OCI-LY7 (cell line): ENCODE data around the gene BDKRB2. TPM values are rescaled to one million over a fixed set of nuclear protein-coding genes. Genes with fewer than 3 reads are reported as not detected.

ENCODE experiments used
- BruUV-seq: library from RNA; stranded (reverse); fragments of 400-500 nt; replicated peaks from 2 replicates; lab custom pipeline; 2021; lab: Mats Ljungman, UMichigan
- CTCF ChIA-PET: fragments of 300-600 bp; sonication (Branson Sonifier 250); formaldehyde crosslinking; loops from one replicate; lab custom pipeline; 2022; ENCODE audit warnings: antibody characterized with exemption; ENCODE audit not compliant: unreplicated experiment; lab: Charles Lee
- POLR2A ChIA-PET: fragments of 300-600 bp; sonication (Branson Sonifier 250); formaldehyde crosslinking; loops from one replicate; lab custom pipeline; 2022; ENCODE audit warnings: antibody characterized with exemption; lab: Charles Lee
- DNase-seq: peaks from one replicate; pipeline ENCODE4 v3.0.0-alpha.2; 2015; ENCODE audit warnings: low spot score
- H2AFZ ChIP-seq: fragments of 200-600 bp; sonication (generic), shearing (Covaris generic); 2 replicates; pipeline ENCODE4 v1.6.1; 2014; ENCODE audit warnings: mild to moderate bottlenecking, antibody characterized with exemption, low read length, moderate library complexity
- H3K27ac ChIP-seq: fragments of 200-600 bp; sonication (generic); 2 replicates; pipeline ENCODE4 v1.5.1; 2014; ENCODE audit warnings: mixed run types, low read depth, mild to moderate bottlenecking, moderate library complexity, low read length, inconsistent platforms; ENCODE audit not compliant: poor library complexity, severe bottlenecking
- H3K36me3 ChIP-seq: fragments of 200-600 bp; sonication (generic); 2 replicates; pipeline ENCODE4 v1.6.1; 2014; ENCODE audit warnings: mild to moderate bottlenecking, antibody characterized with exemption, low read length, moderate library complexity, mixed read lengths; ENCODE audit not compliant: insufficient read depth
- H3K4me1 ChIP-seq: fragments of 200-600 bp; sonication (generic); 2 replicates; pipeline ENCODE4 v1.5.1; 2014; ENCODE audit warnings: mild to moderate bottlenecking, low read length; ENCODE audit not compliant: insufficient read depth, poor library complexity, severe bottlenecking
- H3K4me2 ChIP-seq: fragments of 200-600 bp; sonication (generic); 2 replicates; pipeline ENCODE4 v1.6.1; 2014; ENCODE audit warnings: mild to moderate bottlenecking, low read length
- H3K4me3 ChIP-seq: fragments of 200-600 bp; sonication (generic); 2 replicates; pipeline ENCODE4 v1.5.1; 2014; ENCODE audit warnings: mild to moderate bottlenecking, low read depth, low read length; ENCODE audit not compliant: poor library complexity, severe bottlenecking
- H3K79me2 ChIP-seq: fragments of 200-600 bp; sonication (generic); 2 replicates; pipeline ENCODE4 v1.6.1; 2016; ENCODE audit warnings: low read depth, mild to moderate bottlenecking, low read length, moderate library complexity, mixed read lengths; ENCODE audit not compliant: insufficient read depth
- H3K9me2 ChIP-seq: fragments of 200-600 bp; sonication (generic); 2 replicates; pipeline ENCODE4 v1.6.1; 2016; ENCODE audit warnings: mild to moderate bottlenecking, low read length, mixed read lengths; ENCODE audit not compliant: insufficient read depth
- H3K9me3 ChIP-seq: fragments of 200-600 bp; sonication (generic); 2 replicates; pipeline ENCODE4 v1.6.1; 2014; ENCODE audit warnings: mild to moderate bottlenecking, mixed run types, low read length, mixed read lengths
- H4K20me1 ChIP-seq: fragments of 200-600 bp; sonication (generic); 2 replicates; pipeline ENCODE4 v1.6.1; 2014; ENCODE audit warnings: mild to moderate bottlenecking, antibody characterized with exemption, low read length, moderate library complexity, mixed read lengths; ENCODE audit not compliant: insufficient read depth
- EZH2phosphoT487 ChIP-seq: fragments of 200-600 bp; sonication (generic); IDR thresholded peaks from 2 replicates; pipeline ENCODE4 v1.6.1; 2018; ENCODE audit warnings: low read depth, borderline replicate concordance, mild to moderate bottlenecking, mixed run types, antibody characterized with exemption, low read length, moderate library complexity, mixed read lengths
- intact Hi-C: fragments of 100-400 bp; cut with micrococcal nuclease; formaldehyde crosslinking; loops from one replicate; pipeline ENCODE4 v1.10.0; 2022; ENCODE audit not compliant: unreplicated experiment
- total RNA-seq, 2 experiments: library from RNA; depleted of rRNA in 1 of 2; stranded (reverse); fragments of >200 nt in 1 of 2; shearing (Covaris generic) in 1 of 2; gene quantifications; 2 replicates each; pipeline ENCODE4 v1.2.3, GENCODE V29; 2014 to 2022
- TF ChIP-seq, protein P1 (sequence below): fragments of 200-600 bp; sonication (generic); conservative IDR thresholded peaks from 2 replicates; pipeline ENCODE4 v1.5.1; 2014; ENCODE audit warnings: mild to moderate bottlenecking, antibody characterized with exemption, low read length, moderate library complexity, mixed read lengths

The BDKRB2 gene
- total RNA-seq, 2 experiments from 2014 or later, result 0.17 TPM; not detected in 1

DNA sequence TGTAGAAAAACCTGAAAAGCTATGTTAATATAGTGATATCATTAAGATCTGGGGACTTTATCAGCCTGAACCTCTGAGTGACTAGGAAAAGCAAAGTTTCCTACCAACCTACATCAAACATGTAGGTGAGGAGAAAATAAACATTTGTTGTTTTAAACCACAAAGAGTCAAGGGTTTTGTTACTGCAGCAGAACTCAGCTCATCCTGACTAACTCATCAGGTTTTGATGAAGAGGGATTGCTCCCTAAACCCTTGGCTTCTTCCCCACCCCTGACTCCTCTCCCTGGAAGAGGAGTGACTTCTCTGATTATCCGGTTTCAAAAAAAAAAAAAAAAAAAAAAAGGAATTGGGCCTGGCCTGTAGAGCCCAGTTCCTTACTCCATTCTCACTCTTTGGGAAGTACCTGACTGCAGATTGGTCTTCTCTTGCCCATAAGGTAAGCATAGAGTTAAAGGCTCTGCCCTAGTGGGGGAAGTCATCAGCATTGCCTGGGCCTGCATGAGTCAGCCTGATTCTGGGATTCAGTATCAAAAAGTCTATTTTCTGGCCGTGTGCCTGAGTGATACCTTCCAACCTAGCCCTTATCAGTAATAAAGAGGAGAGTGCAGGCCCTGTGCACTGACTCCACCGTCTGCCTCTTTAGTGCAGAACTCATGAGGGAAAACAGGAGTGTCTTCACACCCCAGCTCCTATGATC is 68.3 kb downstream of the BDKRB2 start:
- H3K4me3 ChIP-seq, result no peak overlapping the region
- H3K4me1 ChIP-seq, result no peaks in the 10 kb centered on the region
- intact Hi-C loops, result loop anchor here (10.0 kb wide), 1 partner anchor 708 kb away; no protein-coding TSS in a partner anchor
- DNase-seq, result no peak
- no peak overlapping the region for H2AFZ ChIP-seq
- POLR2A ChIA-PET, result interaction anchor here (0.7 kb wide), 1 partner anchor 13 kb away, joined by 3 read pairs; no protein-coding TSS in a partner anchor
- H3K4me2 ChIP-seq, result no peak overlapping the region
- H3K9me2 ChIP-seq, result no peaks in the 10 kb centered on the region
- BruUV-seq, result no TSS peak
- no peak overlapping the region for H3K27ac ChIP-seq
- peaks cover 5% of the 10 kb centered on the region; the same call in 1 of the 2 replicates for H3K9me3 ChIP-seq
- no peak for TF ChIP-seq EZH2phosphoT487
- TF ChIP-seq, protein P1, sequence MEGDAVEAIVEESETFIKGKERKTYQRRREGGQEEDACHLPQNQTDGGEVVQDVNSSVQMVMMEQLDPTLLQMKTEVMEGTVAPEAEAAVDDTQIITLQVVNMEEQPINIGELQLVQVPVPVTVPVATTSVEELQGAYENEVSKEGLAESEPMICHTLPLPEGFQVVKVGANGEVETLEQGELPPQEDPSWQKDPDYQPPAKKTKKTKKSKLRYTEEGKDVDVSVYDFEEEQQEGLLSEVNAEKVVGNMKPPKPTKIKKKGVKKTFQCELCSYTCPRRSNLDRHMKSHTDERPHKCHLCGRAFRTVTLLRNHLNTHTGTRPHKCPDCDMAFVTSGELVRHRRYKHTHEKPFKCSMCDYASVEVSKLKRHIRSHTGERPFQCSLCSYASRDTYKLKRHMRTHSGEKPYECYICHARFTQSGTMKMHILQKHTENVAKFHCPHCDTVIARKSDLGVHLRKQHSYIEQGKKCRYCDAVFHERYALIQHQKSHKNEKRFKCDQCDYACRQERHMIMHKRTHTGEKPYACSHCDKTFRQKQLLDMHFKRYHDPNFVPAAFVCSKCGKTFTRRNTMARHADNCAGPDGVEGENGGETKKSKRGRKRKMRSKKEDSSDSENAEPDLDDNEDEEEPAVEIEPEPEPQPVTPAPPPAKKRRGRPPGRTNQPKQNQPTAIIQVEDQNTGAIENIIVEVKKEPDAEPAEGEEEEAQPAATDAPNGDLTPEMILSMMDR, result no peak
- H4K20me1 ChIP-seq, result no peaks in the 10 kb centered on the region
- no peaks in the 10 kb centered on the region for H3K36me3 ChIP-seq
- H3K79me2 ChIP-seq, result no peaks in the 10 kb centered on the region
- CTCF ChIA-PET, result no interaction called here

DNA sequence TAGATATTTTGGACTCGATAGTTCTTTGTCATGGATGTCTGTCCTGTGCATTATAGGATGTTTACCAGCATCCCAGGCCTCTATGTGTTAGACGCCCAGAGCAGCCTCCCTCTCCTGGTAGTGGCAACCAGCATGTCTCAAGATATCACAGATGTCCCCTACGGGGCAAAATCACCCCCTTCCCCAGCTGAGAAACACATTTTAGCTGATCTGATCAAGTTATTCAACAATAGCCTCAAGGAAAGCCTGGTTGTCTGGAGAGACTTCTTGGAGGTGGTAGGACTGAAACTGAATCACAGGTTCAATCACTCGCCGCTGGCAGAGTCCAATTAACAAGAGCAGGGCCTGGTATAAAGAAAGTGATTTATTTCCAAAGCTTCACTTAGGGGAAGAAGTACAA is 69.0 kb downstream of the BDKRB2 start:
- Histone ChIP-seq H3K4me3 (no peak overlapping the region), H3K4me1 (no peaks in the 10 kb centered on the region), H3K79me2 (no peaks in the 10 kb centered on the region), H4K20me1 (no peaks in the 10 kb centered on the region), H3K9me2 (no peaks in the 10 kb centered on the region), H2AFZ (no peak overlapping the region), H3K27ac (no peak overlapping the region), H3K9me3 (peaks cover 6% of the 10 kb centered on the region; the same call in 1 of the 2 replicates), H3K36me3 (no peaks in the 10 kb centered on the region), H3K4me2 (no peak overlapping the region)
- TF ChIP-seq, protein P1, result no peak
- TF ChIP-seq EZH2phosphoT487, result no peak
- no TSS peak for BruUV-seq
- DNase-seq, result no peak
- ChIA-PET CTCF (no interaction called here), POLR2A (no interaction called here)
- intact Hi-C loops, result loop anchor here (10.0 kb wide), 1 partner anchor 709 kb away; no protein-coding TSS in a partner anchor

DNA sequence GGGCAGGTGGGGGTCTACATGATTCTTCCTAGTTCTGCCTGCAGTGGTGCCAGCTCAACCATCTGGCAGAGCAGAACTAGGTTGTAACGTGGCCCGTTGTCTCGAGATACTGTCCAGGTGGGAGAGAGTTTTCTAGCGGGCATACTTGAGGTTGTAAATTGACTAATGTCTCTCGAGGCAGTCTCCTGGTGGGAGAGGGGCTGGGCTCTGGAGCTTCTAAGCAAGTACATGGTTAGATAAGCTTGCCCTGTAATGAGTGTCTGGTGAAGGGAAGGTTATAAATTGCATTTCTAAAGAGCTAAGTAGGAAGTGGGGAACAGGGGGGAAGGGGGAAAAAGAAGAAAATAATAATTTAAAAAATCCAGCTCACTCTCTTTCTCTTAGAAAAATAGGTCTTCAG is 69.5 kb downstream of the BDKRB2 start:
- Histone ChIP-seq H2AFZ (no peak overlapping the region), H3K4me3 (no peak overlapping the region), H3K27ac (no peak overlapping the region), H3K9me3 (peaks cover 6% of the 10 kb centered on the region; the same call in 1 of the 2 replicates), H3K36me3 (no peaks in the 10 kb centered on the region), H3K4me1 (no peaks in the 10 kb centered on the region), H3K79me2 (no peaks in the 10 kb centered on the region), H4K20me1 (no peaks in the 10 kb centered on the region), H3K4me2 (no peak overlapping the region), H3K9me2 (no peaks in the 10 kb centered on the region)
- ChIA-PET CTCF (interaction anchor here (0.6 kb wide), 1 partner anchor 176 kb away, joined by 3 read pairs; no protein-coding TSS in a partner anchor), POLR2A (interaction anchor here (0.6 kb wide), 1 partner anchor 109 kb away, joined by 4 read pairs; no protein-coding TSS in a partner anchor)
- BruUV-seq, result no TSS peak
- TF ChIP-seq EZH2phosphoT487, result no peak
- TF ChIP-seq, protein P1, result no peak
- intact Hi-C loops, result loop anchor here (10.0 kb wide), 1 partner anchor 709 kb away; no protein-coding TSS in a partner anchor
- DNase-seq, result no peak
